Measurements from ENCODE around the gene PHF23.

PHF23 gene

GRCh38 chr17:7243453-7243729, 4.1 kb upstream of the PHF23 start:
- peak overlapping the region in 6 of 7 experiments; percentile 64 to 100 (median 94) for H3K4me3 ChIP-seq (ENCODE audit: control insufficient read depth in 1 of 7, extremely low read depth in 1 of 7, insufficient read depth in 4 of 7, low read depth in 2 of 7, low read length in 6 of 7)
- no peaks in the 10 kb centered on the region for H3K27me3 ChIP-seq (replicated peaks in 2 of 5; ENCODE audit: control insufficient read depth in 4 of 5, insufficient read depth in 5 of 5, low read length in 4 of 5)
- POLR2A ChIA-PET, result interaction anchor here (1.2 kb wide), 1 partner anchor 9 kb away, joined by 4 read pairs; the partner anchor contains the start of gene DVL2
- 86% methylated on average over 1 of the region's 2 CpGs for WGBS (ENCODE audit: insufficient coverage)
- peaks cover 10 to 44% (median 23%) of the 10 kb centered on the region in 4 experiments for H3K36me3 ChIP-seq (ENCODE audit: control insufficient read depth in 4 of 4, insufficient read depth in 4 of 4, low read length in 3 of 4)
- CTCF ChIA-PET, result interaction anchor here (0.6 to 4.8 kb wide), 7 partner anchors 8 to 333 kb away, joined by 3 to 34 read pairs (median 4); partner anchors contain the start of genes ACADVL, CTDNEP1, DLG4 and DVL2
- peaks cover 16 to 33% (median 29%) of the 10 kb centered on the region in 4 experiments for H3K4me1 ChIP-seq (ENCODE audit: control extremely low read depth in 1 of 4, control insufficient read depth in 4 of 4, insufficient read depth in 4 of 4, low read length in 3 of 4)
- H3K27ac ChIP-seq (ENCODE audit: insufficient read depth in 1 of 2, low read depth in 1 of 2, low read length in 2 of 2, poor library complexity in 1 of 2, severe bottlenecking in 2 of 2), result peak overlapping the region; percentile 98
- no peaks in the 10 kb centered on the region for H3K9me3 ChIP-seq (ENCODE audit: control extremely low read depth in 1 of 5, control insufficient read depth in 4 of 5, insufficient read depth in 2 of 5, low read depth in 1 of 5, low read length in 4 of 5)
- DNase-seq, result no peak

- ChIA-PET POLR2A (interaction anchor here (0.6 to 1.2 kb wide), 4 partner anchors 9 to 318 kb away, joined by 3 to 12 read pairs (median 4); partner anchors contain the start of genes ACADVL, CTDNEP1, DLG4 and DVL2), CTCF (interaction anchor here (0.6 to 4.8 kb wide), 9 partner anchors 8 to 332 kb away, joined by 3 to 34 read pairs (median 3); partner anchors contain the start of genes ACADVL, CTDNEP1, DLG4 and DVL2)
- WGBS (ENCODE audit: insufficient coverage), result 1% methylated on average over 49 of the region's 49 CpGs
- Histone ChIP-seq H3K9me3 (ENCODE audit: control extremely low read depth in 1 of 5, control insufficient read depth in 4 of 5, insufficient read depth in 2 of 5, low read depth in 1 of 5, low read length in 4 of 5) (no peaks in the 10 kb centered on the region), H3K4me1 (ENCODE audit: control extremely low read depth in 1 of 4, control insufficient read depth in 4 of 4, insufficient read depth in 4 of 4, low read length in 3 of 4) (peaks cover 16 to 33% (median 29%) of the 10 kb centered on the region in 4 experiments), H3K27ac (ENCODE audit: insufficient read depth in 1 of 2, low read depth in 1 of 2, low read length in 2 of 2, poor library complexity in 1 of 2, severe bottlenecking in 2 of 2) (peak overlapping the region; percentile 98), H3K4me3 (ENCODE audit: control insufficient read depth in 1 of 7, extremely low read depth in 1 of 7, insufficient read depth in 4 of 7, low read depth in 2 of 7, low read length in 6 of 7) (peak overlapping the region; percentile 91 to 100 (median 96)), H3K27me3 (replicated peaks in 2 of 5; ENCODE audit: control insufficient read depth in 4 of 5, insufficient read depth in 5 of 5, low read length in 4 of 5) (no peaks in the 10 kb centered on the region), H3K36me3 (ENCODE audit: control insufficient read depth in 4 of 4, insufficient read depth in 4 of 4, low read length in 3 of 4) (peaks cover 10 to 44% (median 23%) of the 10 kb centered on the region in 4 experiments)
- peak; percentile 97 to 98 (median 97) for DNase-seq
Observed at GRCh38 chr17:7242717-7243452, 3.6 kb upstream of the PHF23 start.

- H3K36me3 ChIP-seq (ENCODE audit: control insufficient read depth in 4 of 4, insufficient read depth in 4 of 4, low read length in 3 of 4), result peaks cover 10 to 47% (median 23%) of the 10 kb centered on the region in 4 experiments
- CTCF ChIA-PET, result interaction anchor here (0.6 to 4.8 kb wide), 10 partner anchors 7 to 72 kb away, joined by 3 to 34 read pairs (median 4); partner anchors contain the start of genes ACADVL, CTDNEP1, DLG4 and DVL2
Observed at GRCh38 chr17:7241783-7242716, 2.8 kb upstream of the PHF23 start, which contains the start of gene GABARAP. Gene GABARAP (minus strand): TSS chr17:7242449. CDS start chr17:7242330, 119 bp downstream.

GRCh38 chr17:7241090-7241733, 2.0 kb upstream of the PHF23 start:
- WGBS (ENCODE audit: insufficient coverage), result 60% methylated on average over 8 of the region's 9 CpGs
- POLR2A ChIA-PET, result interaction anchor here (0.6 to 1.3 kb wide), 2 partner anchors 10 to 913 kb away, joined by 3 to 7 read pairs; partner anchors contain the start of genes CTDNEP1 and ELP5

More at GRCh38 chr17:7241783-7242716, 2.8 kb upstream of the PHF23 start, which contains the start of gene GABARAP:
- WGBS (ENCODE audit: insufficient coverage), result 0% methylated on average over 33 of the region's 62 CpGs
- Histone ChIP-seq H3K4me3 (ENCODE audit: control insufficient read depth in 1 of 7, extremely low read depth in 1 of 7, insufficient read depth in 4 of 7, low read depth in 2 of 7, low read length in 6 of 7) (peak within 1 kb of the TSS; percentile 91 to 100 (median 96)), H3K4me1 (ENCODE audit: control extremely low read depth in 1 of 4, control insufficient read depth in 4 of 4, insufficient read depth in 4 of 4, low read length in 3 of 4) (peaks cover 20 to 39% (median 34%) of the 10 kb centered on the region in 4 experiments), H3K9me3 (ENCODE audit: control extremely low read depth in 1 of 5, control insufficient read depth in 4 of 5, insufficient read depth in 2 of 5, low read depth in 1 of 5, low read length in 4 of 5) (no peaks in the 10 kb centered on the region), H3K27ac (ENCODE audit: insufficient read depth in 1 of 2, low read depth in 1 of 2, low read length in 2 of 2, poor library complexity in 1 of 2, severe bottlenecking in 2 of 2) (peak within 1 kb of the TSS; percentile 98), H3K27me3 (replicated peaks in 2 of 5; ENCODE audit: control insufficient read depth in 4 of 5, insufficient read depth in 5 of 5, low read length in 4 of 5) (no peaks in the 10 kb centered on the region)
- DNase-seq, result peak; percentile 93 to 95 (median 95)
- POLR2A ChIA-PET, result interaction anchor here (0.6 to 1.3 kb wide), 6 partner anchors 8 to 912 kb away, joined by 3 to 12 read pairs (median 4); partner anchors contain the start of genes ACADVL, CTDNEP1, DLG4 and DVL2

GRCh38 chr17:7240375-7240774, 1.1 kb upstream of the PHF23 start:
- peaks cover 20 to 55% (median 42%) of the 10 kb centered on the region in 4 experiments for H3K4me1 ChIP-seq (ENCODE audit: control extremely low read depth in 1 of 4, control insufficient read depth in 4 of 4, insufficient read depth in 4 of 4, low read length in 3 of 4)
- no peaks in the 10 kb centered on the region for H3K27me3 ChIP-seq (replicated peaks in 2 of 5; ENCODE audit: control insufficient read depth in 4 of 5, insufficient read depth in 5 of 5, low read length in 4 of 5)
- POLR2A ChIA-PET, result no interaction called here
- CTCF ChIA-PET, result interaction anchor here (1.6 to 4.8 kb wide), 4 partner anchors 10 to 27 kb away, joined by 4 to 34 read pairs (median 20); partner anchors contain the start of genes ACADVL, CTDNEP1 and DLG4
- no CpG with 5 or more reads among the region's 4 CpGs for WGBS (ENCODE audit: insufficient coverage)
- peaks cover 5 to 50% (median 19%) of the 10 kb centered on the region in 4 experiments for H3K36me3 ChIP-seq (ENCODE audit: control insufficient read depth in 4 of 4, insufficient read depth in 4 of 4, low read length in 3 of 4)
- H3K27ac ChIP-seq (ENCODE audit: insufficient read depth in 1 of 2, low read depth in 1 of 2, low read length in 2 of 2, poor library complexity in 1 of 2, severe bottlenecking in 2 of 2), result peak overlapping the region in 1 of 2 experiments; percentile 98
- no peaks in the 10 kb centered on the region for H3K9me3 ChIP-seq (ENCODE audit: control extremely low read depth in 1 of 5, control insufficient read depth in 4 of 5, insufficient read depth in 2 of 5, low read depth in 1 of 5, low read length in 4 of 5)
- peak in 2 of 3 donors; percentile 54 to 58 for DNase-seq
- H3K4me3 ChIP-seq (ENCODE audit: control insufficient read depth in 1 of 7, extremely low read depth in 1 of 7, insufficient read depth in 4 of 7, low read depth in 2 of 7, low read length in 6 of 7), result peak overlapping the region in 4 of 7 experiments; percentile 30 to 100 (median 93)

More at GRCh38 chr17:7241090-7241733, 2.0 kb upstream of the PHF23 start:
- no peaks in the 10 kb centered on the region for H3K27me3 ChIP-seq (replicated peaks in 2 of 5; ENCODE audit: control insufficient read depth in 4 of 5, insufficient read depth in 5 of 5, low read length in 4 of 5)
- CTCF ChIA-PET, result interaction anchor here (0.8 to 4.8 kb wide), 4 partner anchors 9 to 73 kb away, joined by 3 to 34 read pairs (median 18); partner anchors contain the start of genes ACADVL, CTDNEP1 and DLG4
- peaks cover 7 to 47% (median 19%) of the 10 kb centered on the region in 4 experiments for H3K36me3 ChIP-seq (ENCODE audit: control insufficient read depth in 4 of 4, insufficient read depth in 4 of 4, low read length in 3 of 4)
- peak overlapping the region; percentile 98 for H3K27ac ChIP-seq (ENCODE audit: insufficient read depth in 1 of 2, low read depth in 1 of 2, low read length in 2 of 2, poor library complexity in 1 of 2, severe bottlenecking in 2 of 2)
- H3K9me3 ChIP-seq (ENCODE audit: control extremely low read depth in 1 of 5, control insufficient read depth in 4 of 5, insufficient read depth in 2 of 5, low read depth in 1 of 5, low read length in 4 of 5), result no peaks in the 10 kb centered on the region
- H3K4me3 ChIP-seq (ENCODE audit: control insufficient read depth in 1 of 7, extremely low read depth in 1 of 7, insufficient read depth in 4 of 7, low read depth in 2 of 7, low read length in 6 of 7), result peak overlapping the region; percentile 91 to 100 (median 96)
- DNase-seq, result no peak
- H3K4me1 ChIP-seq (ENCODE audit: control extremely low read depth in 1 of 4, control insufficient read depth in 4 of 4, insufficient read depth in 4 of 4, low read length in 3 of 4), result peaks cover 20 to 47% (median 38%) of the 10 kb centered on the region in 4 experiments
